Lower leg skin (tissue), 3 donors: ENCODE results near the gene HMGB1.

Experiments used
- CTCF ChIP-seq, 3 donors: fragments of 450-650 bp; IDR thresholded peaks; one replicate each; pipeline ENCODE4 v1.5.1; 2016; ENCODE audit warnings: antibody characterized with exemption in 3 of 3, mild to moderate bottlenecking in 3 of 3, moderate library complexity in 2 of 3
- POLR2A ChIP-seq, 2 donors: fragments of 450-650 bp; IDR thresholded peaks; one replicate each; pipeline ENCODE4 v1.6.1; 2016 to 2017; ENCODE audit warnings: antibody characterized with exemption in 2 of 2, mild to moderate bottlenecking in 1 of 2, moderate library complexity in 1 of 2

GRCh38 chr13:30448441-30448840 is 17.3 kb downstream of the HMGB1 start:
- TF ChIP-seq POLR2A (IDR thresholded peaks at IDR 0.05) (no peak), CTCF (IDR thresholded peaks at IDR 0.05) (no peak)
